ENCODE measurements around the gene TTC28.

GRCh38 chr22:27973846-27974245, 705.8 kb downstream of the TTC28 start:
- TF ChIP-seq ZBTB7A (IDR thresholded peaks at IDR 0.05; ENCODE audit: low read depth) (no peak), CEBPB (IDR thresholded peaks at IDR 0.05) (no peak), EP300 (IDR thresholded peaks at IDR 0.05; ENCODE audit: borderline replicate concordance) (no peak), TCF12 (IDR thresholded peaks at IDR 0.05; ENCODE audit: low read depth) (no peak), YY1 (IDR thresholded peaks at IDR 0.05; ENCODE audit: low read depth) (no peak)
